ENCODE measurements around the gene DGKZ. TPM values are rescaled to one million over a fixed set of nuclear protein-coding genes. Genes with fewer than 3 reads are reported as not detected.

Gene DGKZ
- total and polyA plus RNA-seq, 2 of the 13 experiments (the other 11 are each of a cell fraction or from before 2014, with no cell fraction given), result 15.8 to 20.7 TPM

DNA sequence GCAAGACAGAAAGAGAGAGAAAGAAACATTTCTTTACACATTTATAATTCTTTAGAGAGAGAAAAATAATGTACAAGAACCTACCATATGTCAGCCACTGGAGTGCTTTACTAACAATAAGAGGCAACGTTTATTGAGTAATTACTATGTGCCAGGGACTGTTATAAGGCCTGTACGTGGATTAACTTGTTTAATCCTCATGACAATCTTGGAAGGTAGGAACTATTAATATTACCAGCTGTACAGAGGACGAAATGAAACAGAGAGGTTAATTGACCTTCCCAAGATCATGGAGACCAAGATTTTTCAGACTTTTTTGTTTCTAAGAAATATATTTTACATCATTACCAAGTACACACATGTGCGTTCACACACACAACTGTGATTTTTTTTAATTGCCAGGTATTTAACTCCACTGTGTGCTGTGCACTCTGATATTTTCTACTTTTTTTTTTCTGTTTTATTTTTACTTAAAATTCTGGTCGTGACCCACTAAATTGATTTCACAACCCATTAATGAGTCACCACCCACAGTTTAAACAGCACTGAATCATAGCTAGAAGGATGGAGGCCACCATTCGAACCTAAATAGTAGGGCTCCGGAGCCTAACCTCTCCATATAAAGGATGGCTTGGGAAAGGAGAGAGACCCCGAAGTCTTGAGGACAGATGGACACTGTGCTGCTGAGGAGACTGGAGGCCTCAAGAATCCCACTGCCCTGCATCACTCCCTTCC is 48.4 kb upstream of the DGKZ start:
- intact Hi-C loops (cut with micrococcal nuclease; ENCODE audit: unreplicated experiment) (no loop called here), in situ Hi-C loops (cut with HindIII; ENCODE audit: extremely low pct_ligation_motif_present, low pct_unique_long_range_greater_than_20kb) (loop anchor here (5.0 kb wide), 1 partner anchor 47 kb away; no protein-coding TSS in a partner anchor)
- peak; percentile 73 for TF ChIP-seq FOSL2 (CRISPR knock-in tag; IDR thresholded peaks at IDR 0.05)
- TF ChIP-seq, protein P1, sequence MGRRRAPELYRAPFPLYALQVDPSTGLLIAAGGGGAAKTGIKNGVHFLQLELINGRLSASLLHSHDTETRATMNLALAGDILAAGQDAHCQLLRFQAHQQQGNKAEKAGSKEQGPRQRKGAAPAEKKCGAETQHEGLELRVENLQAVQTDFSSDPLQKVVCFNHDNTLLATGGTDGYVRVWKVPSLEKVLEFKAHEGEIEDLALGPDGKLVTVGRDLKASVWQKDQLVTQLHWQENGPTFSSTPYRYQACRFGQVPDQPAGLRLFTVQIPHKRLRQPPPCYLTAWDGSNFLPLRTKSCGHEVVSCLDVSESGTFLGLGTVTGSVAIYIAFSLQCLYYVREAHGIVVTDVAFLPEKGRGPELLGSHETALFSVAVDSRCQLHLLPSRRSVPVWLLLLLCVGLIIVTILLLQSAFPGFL (CRISPR knock-in tag; IDR thresholded peaks at IDR 0.05), result no peak
- H3K27ac ChIP-seq (ENCODE audit: extremely low read length, insufficient read depth, low read length), result no peak overlapping the region
- no peaks in the 10 kb centered on the region for H3K9me3 ChIP-seq (ENCODE audit: low read length)
- DNase-seq (ENCODE audit: low spot score) (no peak), ATAC-seq (no peak), FAIRE-seq (no peak)
- CTCF ChIA-PET (ENCODE audit: low intra/inter-chr PET ratio, low total read pairs), result no interaction called here
- H3K4me3 ChIP-seq (replicated peaks in 1 of 3; ENCODE audit: insufficient read depth in 1 of 3, low read depth in 2 of 3, low read length in 3 of 3), result no peak overlapping the region
- peaks cover 27% of the 10 kb centered on the region for H3K4me1 ChIP-seq (ENCODE audit: insufficient read depth, low read length)
- no peaks in the 10 kb centered on the region for H4K20me1 ChIP-seq (ENCODE audit: insufficient read depth, low read length)
- H3K27me3 ChIP-seq (ENCODE audit: control insufficient read depth in 1 of 2, insufficient read depth in 2 of 2, low read length in 2 of 2), result peaks cover 18 to 43% of the 10 kb centered on the region in 2 experiments; a peak in 4 of 5 replicates
- no peaks in the 10 kb centered on the region for H3K36me3 ChIP-seq (replicated peaks in 1 of 2; ENCODE audit: control insufficient read depth in 1 of 2, insufficient read depth in 2 of 2, low read length in 2 of 2)
- no peak overlapping the region for H2AFZ ChIP-seq (ENCODE audit: low read length)
- H3K9ac ChIP-seq (ENCODE audit: insufficient read depth, low read depth, low read length), result no peak overlapping the region
- H3K79me2 ChIP-seq (ENCODE audit: insufficient read depth, low read length), result no peaks in the 10 kb centered on the region
- no peak overlapping the region for H3K4me2 ChIP-seq (ENCODE audit: low read depth, low read length)
- POLR2A ChIA-PET, result interaction anchor here (2.4 kb wide), 1 partner anchor 56 kb away, joined by 9 read pairs; no protein-coding TSS in a partner anchor
- WGBS (ENCODE audit: low lambda C conversion rate), result 16% methylated on average over 8 of the region's 8 CpGs
- no TSS peak for BruUV-seq (replicated peaks)

DNA sequence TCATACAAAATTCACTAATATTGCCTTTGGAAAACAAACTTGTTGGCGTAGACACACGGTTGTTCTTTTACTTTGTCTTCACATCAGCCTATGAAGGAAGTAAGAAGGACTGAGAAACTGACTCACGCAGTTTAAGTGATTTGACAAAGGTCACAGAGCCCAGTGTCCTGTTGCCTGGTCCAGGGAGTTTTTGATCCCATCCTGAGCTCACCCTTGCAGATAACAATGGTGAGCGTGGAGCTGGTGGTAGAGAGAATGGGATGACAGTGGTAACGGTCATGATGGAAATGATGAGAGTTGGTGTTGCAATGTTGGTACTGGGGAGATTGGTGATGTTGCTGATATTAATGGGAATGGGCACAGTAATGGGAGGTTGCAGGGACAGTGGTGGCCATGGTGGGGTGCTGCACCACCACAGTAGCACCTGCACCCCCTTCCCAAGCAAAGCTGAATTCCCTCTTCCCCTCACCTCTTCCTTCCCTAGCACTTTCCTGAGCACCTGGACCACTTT is 47.8 kb upstream of the DGKZ start:
- no peaks in the 10 kb centered on the region for H3K79me2 ChIP-seq (ENCODE audit: insufficient read depth, low read length)
- intact Hi-C loops (cut with micrococcal nuclease; ENCODE audit: unreplicated experiment) (no loop called here), in situ Hi-C loops (cut with HindIII; ENCODE audit: extremely low pct_ligation_motif_present, low pct_unique_long_range_greater_than_20kb) (loop anchor here (5.0 kb wide), 1 partner anchor 47 kb away; no protein-coding TSS in a partner anchor)
- peaks cover 33% of the 10 kb centered on the region for H3K4me1 ChIP-seq (ENCODE audit: insufficient read depth, low read length)
- DNase-seq (ENCODE audit: low spot score) (no peak), FAIRE-seq (no peak), ATAC-seq (no peak)
- 13% methylated on average over 5 of the region's 5 CpGs for WGBS (ENCODE audit: low lambda C conversion rate)
- ChIA-PET POLR2A (interaction anchor here (2.4 kb wide), 1 partner anchor 56 kb away, joined by 9 read pairs; no protein-coding TSS in a partner anchor), CTCF (ENCODE audit: low intra/inter-chr PET ratio, low total read pairs) (no interaction called here)
- H3K4me3 ChIP-seq (replicated peaks in 1 of 3; ENCODE audit: insufficient read depth in 1 of 3, low read depth in 2 of 3, low read length in 3 of 3), result no peak overlapping the region
- no peak overlapping the region for H3K27ac ChIP-seq (ENCODE audit: extremely low read length, insufficient read depth, low read length)
- H3K36me3 ChIP-seq (replicated peaks in 1 of 2; ENCODE audit: control insufficient read depth in 1 of 2, insufficient read depth in 2 of 2, low read length in 2 of 2), result no peaks in the 10 kb centered on the region
- BruUV-seq (replicated peaks), result no TSS peak
- H3K9ac ChIP-seq (ENCODE audit: insufficient read depth, low read depth, low read length), result no peak overlapping the region
- H4K20me1 ChIP-seq (ENCODE audit: insufficient read depth, low read length), result no peaks in the 10 kb centered on the region
- no peak overlapping the region for H2AFZ ChIP-seq (ENCODE audit: low read length)
- no peaks in the 10 kb centered on the region for H3K9me3 ChIP-seq (ENCODE audit: low read length)
- no peak overlapping the region for H3K4me2 ChIP-seq (ENCODE audit: low read depth, low read length)
- peaks cover 14 to 36% of the 10 kb centered on the region in 2 experiments; a peak in 4 of 5 replicates for H3K27me3 ChIP-seq (ENCODE audit: control insufficient read depth in 1 of 2, insufficient read depth in 2 of 2, low read length in 2 of 2)
- no peak for TF ChIP-seq PAWR (CRISPR knock-in tag; IDR thresholded peaks at IDR 0.05; ENCODE audit: borderline replicate concordance)
- no peak for TF ChIP-seq ZNF383 (CRISPR knock-in tag; IDR thresholded peaks at IDR 0.05; ENCODE audit: borderline replicate concordance)
- TF ChIP-seq REL (CRISPR knock-in tag; conservative IDR thresholded peaks at IDR 0.05), result no peak
- TF ChIP-seq TBX2 (CRISPR knock-in tag; IDR thresholded peaks at IDR 0.05; ENCODE audit: borderline replicate concordance), result no peak
- no peak for TF ChIP-seq ZNF180 (CRISPR knock-in tag; IDR thresholded peaks at IDR 0.05; ENCODE audit: borderline replicate concordance, low read depth)
- TF ChIP-seq, protein P2, sequence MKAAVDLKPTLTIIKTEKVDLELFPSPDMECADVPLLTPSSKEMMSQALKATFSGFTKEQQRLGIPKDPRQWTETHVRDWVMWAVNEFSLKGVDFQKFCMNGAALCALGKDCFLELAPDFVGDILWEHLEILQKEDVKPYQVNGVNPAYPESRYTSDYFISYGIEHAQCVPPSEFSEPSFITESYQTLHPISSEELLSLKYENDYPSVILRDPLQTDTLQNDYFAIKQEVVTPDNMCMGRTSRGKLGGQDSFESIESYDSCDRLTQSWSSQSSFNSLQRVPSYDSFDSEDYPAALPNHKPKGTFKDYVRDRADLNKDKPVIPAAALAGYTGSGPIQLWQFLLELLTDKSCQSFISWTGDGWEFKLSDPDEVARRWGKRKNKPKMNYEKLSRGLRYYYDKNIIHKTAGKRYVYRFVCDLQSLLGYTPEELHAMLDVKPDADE (CRISPR knock-in tag; IDR thresholded peaks at IDR 0.05), result no peak
- TF ChIP-seq NFKBIZ (CRISPR knock-in tag; IDR thresholded peaks at IDR 0.05), result no peak
- TF ChIP-seq MTA1 (CRISPR knock-in tag; IDR thresholded peaks at IDR 0.05; ENCODE audit: borderline replicate concordance), result no peak
- no peak for TF ChIP-seq ZNF773 (CRISPR knock-in tag; IDR thresholded peaks at IDR 0.05; ENCODE audit: borderline replicate concordance)
- no peak for TF ChIP-seq ZNF674 (CRISPR knock-in tag; IDR thresholded peaks at IDR 0.05; ENCODE audit: low read depth)
- no peak for TF ChIP-seq ZNF460 (CRISPR knock-in tag; IDR thresholded peaks at IDR 0.05; ENCODE audit: borderline replicate concordance)
- no peak for TF ChIP-seq SMAD9 (CRISPR knock-in tag; IDR thresholded peaks at IDR 0.05)
- TF ChIP-seq, protein P3, sequence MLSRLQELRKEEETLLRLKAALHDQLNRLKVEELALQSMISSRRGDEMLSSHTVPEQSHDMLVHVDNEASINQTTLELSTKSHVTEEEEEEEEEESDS (CRISPR knock-in tag; IDR thresholded peaks at IDR 0.05; ENCODE audit: borderline replicate concordance), result no peak

All from HepG2 (cell line).